Type B pancreatic cell (in vitro differentiated cells): ENCODE measurements around the gene PDCD1. TPM values are rescaled to one million over a fixed set of nuclear protein-coding genes. Genes with fewer than 3 reads are reported as not detected.
"Not testable (repeated sequence)": the region's sequence is repeated elsewhere in the genome, so short reads cannot be mapped to it uniquely, and the experiment has no call there.

ENCODE experiments used
- DNase-seq: peaks from one replicate; pipeline ENCODE4 v3.0.0; 2021; ENCODE audit warnings: mixed read lengths; ENCODE audit not compliant: unreplicated experiment; ENCODE audit errors: extremely low spot score
- H3K27ac Mint-ChIP-seq: 2 replicates; pipeline ENCODE4 v1.8.0; 2021; ENCODE audit warnings: mild to moderate bottlenecking, mixed read lengths
- H3K27me3 Mint-ChIP-seq: 2 replicates; pipeline ENCODE4 v1.8.0; 2021; ENCODE audit warnings: mixed read lengths
- H3K36me3 Mint-ChIP-seq: 2 replicates; pipeline ENCODE4 v1.8.0; 2021; ENCODE audit warnings: mixed read lengths
- H3K4me1 Mint-ChIP-seq: one replicate; pipeline ENCODE4 v1.8.0; 2021; ENCODE audit warnings: mixed read lengths; ENCODE audit not compliant: unreplicated experiment
- H3K4me3 Mint-ChIP-seq: 2 replicates; pipeline ENCODE4 v1.8.0; 2021; ENCODE audit warnings: mild to moderate bottlenecking, mixed read lengths
- H3K9me3 Mint-ChIP-seq: 2 replicates; pipeline ENCODE4 v1.8.0; 2021; ENCODE audit warnings: mixed read lengths
- CTCF ChIP-seq: fragments of 200-600 bp; sonication (generic); conservative IDR thresholded peaks from 2 replicates; pipeline ENCODE4 v1.5.0; 2021; ENCODE audit warnings: antibody characterized with exemption, mild to moderate bottlenecking
- total RNA-seq: library from RNA; stranded (reverse); gene quantifications from 2 replicates; pipeline ENCODE4 v1.2.1, GENCODE V29; 2021; ENCODE audit warnings: low replicate concordance

PDCD1 gene
- total RNA-seq, 1 donor from 2014 or later, result not detected

GRCh38 chr2:241818943-241819270 lies 39.8 kb downstream of the PDCD1 start:
- DNase-seq, result peak; percentile 39
- H3K9me3 Mint-ChIP-seq, result peaks cover 3% of the 10 kb centered on the region
- no peaks in the 10 kb centered on the region for H3K36me3 Mint-ChIP-seq
- peaks cover 2% of the 10 kb centered on the region for H3K4me1 Mint-ChIP-seq
- peaks cover 8% of the 10 kb centered on the region for H3K27me3 Mint-ChIP-seq
- H3K27ac Mint-ChIP-seq, result no peak overlapping the region
- H3K4me3 Mint-ChIP-seq, result no peak overlapping the region
- TF ChIP-seq CTCF, result no peak

- Mint-ChIP-seq H3K9me3 (no peaks in the 10 kb centered on the region), H3K4me1 (no peaks in the 10 kb centered on the region), H3K36me3 (no peaks in the 10 kb centered on the region), H3K4me3 (no peak overlapping the region), H3K27me3 (peaks cover 4% of the 10 kb centered on the region), H3K27ac (no peak overlapping the region)
- DNase-seq, result no peak
- no peak for TF ChIP-seq CTCF
These were observed 40.3 kb downstream of the PDCD1 start for GRCh38 chr2:241818229-241818942.

GRCh38 chr2:241817821-241818215 lies 40.9 kb downstream of the PDCD1 start:
- H3K27me3 Mint-ChIP-seq, H3K4me3 Mint-ChIP-seq, H3K36me3 Mint-ChIP-seq, H3K4me1 Mint-ChIP-seq, H3K27ac Mint-ChIP-seq, DNase-seq, H3K9me3 Mint-ChIP-seq: not testable (repeated sequence)

GRCh38 chr2:241817126-241817820 lies 41.4 kb downstream of the PDCD1 start:
- TF ChIP-seq CTCF, result no peak
- Mint-ChIP-seq H3K4me1 (no peaks in the 10 kb centered on the region), H3K4me3 (no peak overlapping the region), H3K36me3 (no peaks in the 10 kb centered on the region), H3K27ac (no peak overlapping the region), H3K9me3 (no peaks in the 10 kb centered on the region), H3K27me3 (peaks cover 4% of the 10 kb centered on the region)
- no peak for DNase-seq

- no peak for TF ChIP-seq CTCF
- peaks cover 4% of the 10 kb centered on the region for H3K27me3 Mint-ChIP-seq
- no peak overlapping the region for H3K27ac Mint-ChIP-seq
- no peak overlapping the region for H3K4me3 Mint-ChIP-seq
- no peak for DNase-seq
- H3K9me3 Mint-ChIP-seq, result no peaks in the 10 kb centered on the region
- H3K36me3 Mint-ChIP-seq, result no peaks in the 10 kb centered on the region
- no peaks in the 10 kb centered on the region for H3K4me1 Mint-ChIP-seq
These were observed 42.1 kb downstream of the PDCD1 start for GRCh38 chr2:241816431-241817121.
